ENCODE results near the gene B3GNT3.
"Not testable (repeated sequence)": the region's sequence is repeated elsewhere in the genome, so short reads cannot be mapped to it uniquely, and the experiment has no call there.

The B3GNT3 gene

DNA sequence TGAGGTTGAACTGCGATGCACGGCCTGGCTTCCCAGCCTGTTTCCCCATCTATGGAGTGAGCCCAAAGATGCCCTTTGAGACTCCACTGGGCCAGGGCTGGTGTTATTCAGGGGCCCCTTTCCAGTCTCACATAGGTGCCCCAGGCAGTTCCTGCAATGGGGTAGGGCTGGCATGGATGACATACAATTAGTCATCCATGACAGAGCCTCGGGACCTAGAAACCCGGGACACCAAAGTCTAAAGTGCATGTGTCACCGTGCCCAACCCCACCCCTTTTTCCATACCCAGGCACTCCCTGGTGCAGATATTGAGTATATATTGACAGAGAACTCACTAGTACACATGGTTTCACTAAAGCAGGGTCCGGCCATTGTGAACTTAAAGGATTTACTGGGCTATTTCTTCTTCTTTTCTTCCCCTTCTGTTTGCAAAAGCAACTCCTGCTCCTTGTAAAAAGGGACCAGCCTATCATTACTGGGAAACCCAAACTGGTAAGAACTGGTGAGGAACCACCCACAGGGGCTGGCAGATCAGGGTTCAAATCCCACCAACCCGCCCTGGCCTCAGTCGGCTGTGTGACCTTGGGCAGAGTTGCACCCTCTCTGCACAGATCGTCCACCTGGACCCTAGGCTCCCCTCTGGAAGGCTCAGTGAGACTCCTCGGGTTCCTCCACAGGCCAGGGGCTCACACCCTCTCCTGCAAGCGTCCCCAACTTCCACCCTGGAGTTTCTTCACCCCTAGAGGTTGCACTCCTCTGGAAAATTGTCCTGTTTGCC lies 2.7 kb downstream of the B3GNT3 start:
- DNase-seq (ENCODE audit: low read depth): no peak

DNA sequence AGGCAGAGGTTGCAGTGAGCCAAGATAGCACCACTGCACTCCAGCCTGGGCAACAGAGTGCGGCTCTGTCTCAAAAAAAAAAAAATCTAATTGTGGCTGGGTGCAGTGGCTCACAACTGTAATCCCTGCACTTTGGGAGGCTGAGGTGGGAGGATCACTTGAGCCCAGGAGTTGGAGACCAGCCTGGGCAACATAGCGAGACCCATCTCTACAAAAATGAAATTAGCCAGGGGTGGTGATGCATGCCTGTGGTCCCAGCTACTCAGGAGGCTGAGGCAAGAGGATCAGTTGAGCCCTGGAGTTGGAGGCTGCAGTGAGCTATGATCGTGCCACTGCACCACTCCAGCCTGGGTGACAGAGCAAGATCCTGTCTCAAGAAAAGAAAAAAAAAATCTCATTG lies 3.7 kb downstream of the B3GNT3 start:
- not testable (repeated sequence) for DNase-seq (ENCODE audit: low read depth)

DNA sequence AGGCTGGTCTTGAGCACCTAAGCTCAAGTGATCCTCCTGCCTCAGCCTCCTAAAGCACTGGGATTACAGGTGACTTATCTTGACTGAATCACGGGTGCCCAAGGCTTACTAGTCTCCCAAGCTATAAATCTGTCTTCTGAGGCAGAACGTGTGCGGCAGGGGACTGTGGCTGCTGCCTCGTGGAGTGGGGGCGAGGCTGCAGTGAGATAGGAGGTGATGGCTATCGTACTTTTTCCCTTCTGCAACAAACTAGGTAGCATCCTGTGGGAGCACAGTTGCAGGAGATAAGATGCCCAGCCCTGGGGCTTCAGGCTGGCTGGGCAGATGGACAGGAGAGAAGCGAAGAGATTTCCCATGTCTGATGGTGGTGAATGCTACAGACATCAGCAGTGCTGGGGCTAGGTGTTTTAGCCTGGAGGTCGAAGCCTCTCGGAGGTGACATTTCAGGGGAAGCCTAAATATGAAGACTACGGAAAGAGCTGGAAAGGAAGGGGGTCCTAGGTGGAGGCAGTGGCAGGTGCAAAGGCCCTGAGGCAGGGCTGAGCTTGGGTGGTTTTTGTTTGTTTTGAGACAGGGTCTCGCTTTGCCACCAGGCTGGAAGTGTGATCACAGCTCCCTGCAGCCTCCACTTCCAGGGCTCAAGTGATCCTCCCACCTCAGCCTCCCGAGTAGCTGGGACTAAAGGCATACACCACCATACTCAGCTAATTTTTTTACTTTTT lies 7.4 kb downstream of the B3GNT3 start:
- DNase-seq (ENCODE audit: low read depth): no peak

GRCh38 chr19:17803264-17803896 lies 8.4 kb downstream of the B3GNT3 start:
- no peak for DNase-seq (ENCODE audit: low read depth)

- DNase-seq (ENCODE audit: low read depth): no peak
These were observed 10.5 kb downstream of the B3GNT3 start for GRCh38 chr19:17805427-17805826.

DNA sequence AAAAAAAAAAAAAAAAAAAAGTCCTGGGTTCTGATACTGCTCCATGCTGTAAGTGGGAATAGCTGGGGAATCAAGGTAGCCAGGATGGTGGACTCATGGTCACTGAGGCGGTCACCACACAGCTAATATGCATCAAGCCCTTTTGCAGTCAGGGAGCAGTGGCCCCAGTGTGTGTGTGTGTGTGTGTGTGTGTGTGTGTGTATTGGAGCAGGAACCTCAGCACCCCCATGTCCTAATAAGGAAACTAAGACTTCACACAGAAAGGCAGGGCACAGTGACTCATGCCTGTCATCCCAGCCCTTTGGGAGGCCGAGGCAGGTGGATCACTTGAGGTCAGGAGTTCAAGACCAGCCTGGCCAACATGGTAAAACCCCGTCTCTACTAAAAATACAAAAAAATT lies 12.0 kb downstream of the B3GNT3 start:
- no peak for DNase-seq (ENCODE audit: low read depth)

DNA sequence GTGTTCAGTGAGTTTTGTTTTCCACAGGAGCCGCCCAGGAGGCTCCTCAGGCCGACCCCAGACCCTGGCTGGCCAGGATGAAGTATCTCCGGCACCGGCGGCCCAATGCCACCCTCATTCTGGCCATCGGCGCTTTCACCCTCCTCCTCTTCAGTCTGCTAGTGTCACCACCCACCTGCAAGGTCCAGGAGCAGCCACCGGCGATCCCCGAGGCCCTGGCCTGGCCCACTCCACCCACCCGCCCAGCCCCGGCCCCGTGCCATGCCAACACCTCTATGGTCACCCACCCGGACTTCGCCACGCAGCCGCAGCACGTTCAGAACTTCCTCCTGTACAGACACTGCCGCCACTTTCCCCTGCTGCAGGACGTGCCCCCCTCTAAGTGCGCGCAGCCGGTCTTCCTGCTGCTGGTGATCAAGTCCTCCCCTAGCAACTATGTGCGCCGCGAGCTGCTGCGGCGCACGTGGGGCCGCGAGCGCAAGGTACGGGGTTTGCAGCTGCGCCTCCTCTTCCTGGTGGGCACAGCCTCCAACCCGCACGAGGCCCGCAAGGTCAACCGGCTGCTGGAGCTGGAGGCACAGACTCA lies 12.9 kb downstream of the B3GNT3 start:
- DNase-seq (ENCODE audit: low read depth): no peak

- no peak for DNase-seq (ENCODE audit: low read depth)
These were observed 16.2 kb downstream of the B3GNT3 start for GRCh38 chr19:17811103-17811502.

- DNase-seq (ENCODE audit: low read depth): no peak
These were observed 16.7 kb downstream of the B3GNT3 start for GRCh38 chr19:17811681-17812080.

- DNase-seq (ENCODE audit: low read depth): no peak
These were observed 17.2 kb downstream of the B3GNT3 start for GRCh38 chr19:17812099-17812498.

DNA sequence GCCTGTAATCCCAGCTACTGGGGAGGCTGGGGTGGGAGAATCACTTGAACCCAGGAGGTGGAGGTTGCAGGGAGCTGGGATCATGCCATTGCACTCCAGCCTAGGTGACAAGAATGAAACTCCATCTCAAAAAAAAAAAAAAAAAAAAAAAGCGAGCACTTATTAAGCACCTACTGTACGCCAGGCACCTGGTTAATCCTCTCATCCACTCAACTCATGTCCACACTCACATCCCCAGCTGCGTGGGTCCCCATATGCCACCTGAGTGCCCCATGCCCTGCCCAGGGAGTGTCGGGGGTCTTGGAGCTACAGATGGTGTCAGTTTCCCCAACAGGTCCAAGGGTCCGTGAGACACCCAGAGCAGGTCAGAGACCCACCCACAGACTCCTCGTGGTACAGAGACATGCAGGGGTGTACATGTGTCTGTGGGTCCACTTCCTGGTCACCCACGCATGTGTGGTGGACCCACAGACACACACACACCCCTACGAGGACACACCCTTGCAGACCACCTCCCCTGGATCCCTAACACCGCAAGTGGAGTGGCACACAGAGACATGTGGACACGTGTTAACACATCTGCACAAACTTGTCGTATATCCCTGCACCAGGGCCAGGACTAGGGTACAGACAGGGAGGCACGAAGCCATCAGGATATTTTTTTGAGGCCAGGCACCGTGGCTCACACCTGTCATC lies 22.9 kb downstream of the B3GNT3 start:
- DNase-seq (ENCODE audit: low read depth): no peak

GRCh38 chr19:17821190-17821589 lies 26.3 kb downstream of the B3GNT3 start, which contains the start of gene INSL3:
TSS of gene INSL3 (minus strand) at chr19:17821519. CDS start at chr19:17821506, 13 bp downstream.
- DNase-seq (ENCODE audit: low read depth): no peak

- no peak for DNase-seq (ENCODE audit: low read depth)
These were observed 29.4 kb downstream of the B3GNT3 start for GRCh38 chr19:17824339-17824738.

DNA sequence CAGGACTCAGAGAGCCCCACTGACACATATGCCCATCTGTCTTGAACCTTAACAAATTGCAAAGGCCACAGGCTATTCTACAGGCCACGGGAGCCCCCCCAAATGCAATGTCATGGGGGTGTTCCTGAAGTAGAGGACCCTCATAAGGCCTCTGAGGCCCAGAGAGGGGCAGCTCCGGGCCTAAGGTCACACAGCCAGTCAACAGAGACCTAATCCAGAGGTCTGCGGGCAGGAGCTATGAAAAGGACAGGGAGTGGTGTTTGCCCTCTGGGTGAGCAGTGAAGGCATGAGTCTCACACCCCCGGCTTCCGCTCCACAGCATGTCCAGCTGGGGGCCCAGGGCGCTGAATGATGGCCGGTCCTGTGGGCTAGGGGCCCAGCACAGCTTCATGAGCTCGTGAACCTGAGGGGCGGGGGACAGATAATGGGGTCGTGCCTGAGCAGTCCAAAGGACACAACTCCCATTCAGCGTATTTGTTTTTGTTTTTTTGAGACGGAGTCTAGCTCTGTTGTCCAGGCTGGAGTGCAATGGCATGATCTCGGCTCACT lies 31.6 kb downstream of the B3GNT3 start:
- no peak for DNase-seq (ENCODE audit: low read depth)

GRCh38 chr19:17829855-17830566 lies 35.1 kb downstream of the B3GNT3 start:
- DNase-seq (ENCODE audit: low read depth): no peak

DNA sequence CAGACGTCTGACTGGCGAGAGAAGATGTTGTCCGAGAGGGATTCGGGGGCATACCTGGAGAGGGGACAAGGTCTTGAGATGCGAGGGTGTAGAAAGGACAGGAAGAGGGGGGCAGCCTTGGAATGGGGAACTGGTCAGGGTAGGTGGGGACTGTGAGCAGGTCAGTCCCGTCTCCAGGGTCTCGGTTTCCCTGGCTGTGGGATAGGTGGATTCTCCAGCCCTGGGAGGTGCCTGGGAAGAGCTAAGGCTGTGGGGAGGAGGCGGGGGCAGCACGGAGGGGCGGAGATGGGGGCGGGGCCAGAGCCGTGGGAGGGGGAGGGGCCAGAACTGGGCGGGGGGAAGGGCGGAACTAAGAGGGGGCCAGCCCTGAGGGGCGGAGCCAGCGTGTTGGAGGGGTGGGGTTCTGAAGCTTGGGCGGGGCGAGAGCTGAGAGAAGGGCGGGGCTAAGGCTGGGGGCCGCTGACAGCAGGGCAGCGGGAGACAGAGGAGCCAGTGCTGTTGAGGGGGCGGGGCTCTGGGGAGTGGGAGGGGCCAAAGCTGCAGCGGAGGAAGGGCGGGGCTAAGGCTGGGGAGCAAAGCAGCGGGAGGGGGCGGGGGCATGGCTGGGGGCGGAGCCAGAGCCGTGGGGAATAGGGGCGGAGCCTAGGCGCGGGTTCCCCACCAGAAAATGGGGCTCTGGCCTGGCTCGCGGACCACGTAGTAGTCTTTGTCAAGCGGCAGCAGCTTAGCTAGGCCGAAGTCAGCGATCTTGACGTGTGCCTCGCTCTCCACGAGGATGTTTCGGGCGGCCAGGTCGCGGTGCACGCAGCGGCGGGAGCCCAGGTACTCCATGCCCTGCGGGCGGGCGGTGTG lies 35.9 kb downstream of the B3GNT3 start:
- peak; percentile 34 for DNase-seq (ENCODE audit: low read depth)

DNA sequence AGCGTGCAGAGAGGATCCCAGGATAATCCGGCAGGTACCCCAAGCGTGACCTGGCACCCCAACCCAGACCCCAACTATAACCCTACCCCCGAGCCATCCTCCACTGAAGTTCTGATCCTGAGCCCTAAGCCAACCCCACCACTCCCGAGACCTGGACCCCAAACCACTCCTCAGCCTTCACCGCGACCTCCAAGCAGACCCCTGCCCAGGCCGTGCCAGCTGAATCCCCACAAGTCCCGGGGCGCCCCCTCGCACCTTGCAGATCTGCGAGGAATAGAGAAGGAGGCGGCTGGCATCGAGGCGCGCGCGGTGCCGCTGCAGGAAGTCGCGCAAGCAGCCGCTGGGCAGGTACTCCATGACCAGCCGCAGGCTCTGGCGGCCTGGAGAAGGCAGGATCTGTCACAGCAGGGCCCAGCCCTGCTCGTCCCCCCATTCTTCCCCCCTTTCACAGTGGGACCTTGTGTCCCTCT lies 36.5 kb downstream of the B3GNT3 start:
- DNase-seq (ENCODE audit: low read depth): no peak

DNA sequence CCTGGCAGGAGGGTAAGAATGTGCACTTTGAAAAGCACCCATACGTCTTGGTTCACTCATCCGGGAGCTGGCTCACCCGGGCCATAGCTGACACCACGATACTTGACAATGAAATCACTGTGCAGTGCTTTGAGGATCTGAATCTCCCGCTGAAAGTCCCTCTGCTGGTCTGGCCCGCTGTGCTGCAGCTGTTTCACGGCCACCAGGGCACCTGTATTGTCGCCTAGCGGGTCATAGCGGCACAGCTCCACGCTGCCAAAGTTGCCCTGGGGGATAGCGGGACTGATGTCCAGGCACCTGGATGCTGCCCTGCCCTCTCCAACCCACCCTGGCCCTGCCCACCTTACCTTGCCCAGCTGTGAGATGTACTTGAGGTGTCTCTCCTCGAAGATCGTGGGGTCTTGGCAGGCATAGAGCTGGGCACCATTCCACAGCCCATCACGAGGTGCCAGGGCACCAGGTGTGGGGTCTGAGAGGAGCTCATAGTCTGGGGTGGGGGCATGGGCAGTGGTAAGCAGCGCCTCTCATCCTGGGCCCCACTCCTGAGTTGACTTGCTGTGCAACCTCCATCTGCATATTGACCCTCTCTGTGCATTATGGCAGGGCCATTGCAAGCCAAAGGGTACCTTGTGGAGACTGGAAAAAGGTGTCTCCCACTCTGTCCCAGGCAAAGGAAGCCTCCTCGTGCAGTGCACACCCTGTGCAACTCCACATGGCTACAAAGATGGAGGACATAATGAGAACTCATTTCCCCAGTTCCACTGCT lies 37.7 kb downstream of the B3GNT3 start:
- no peak for DNase-seq (ENCODE audit: low read depth)
